HEK293 (cell line): ENCODE results near the gene APOL1.

Experiments
- ELK4 ChIP-seq: IDR thresholded peaks from 2 replicates; pipeline ENCODE4 v1.6.1; 2011; ENCODE audit warnings: mild to moderate bottlenecking, low read depth, low read length, borderline replicate concordance
- GLIS1 ChIP-seq: fragments of 450-650 bp; formaldehyde crosslinking; IDR thresholded peaks from 2 replicates; pipeline ENCODE4 v1.5.1; 2016; ENCODE audit warnings: missing biosample characterization, missing genetic modification characterization
- HOXA7 ChIP-seq: sonication (generic); formaldehyde crosslinking; IDR thresholded peaks from 2 replicates; pipeline ENCODE4 v1.8.1; 2022; ENCODE audit warnings: missing genetic modification reagents, borderline replicate concordance
- HOXC10 ChIP-seq: sonication (generic); formaldehyde crosslinking; IDR thresholded peaks from 2 replicates; pipeline ENCODE4 v1.8.1; 2023; ENCODE audit warnings: mild to moderate bottlenecking, missing genetic modification reagents
- MYNN ChIP-seq: fragments of 450-650 bp; formaldehyde crosslinking; IDR thresholded peaks from 2 replicates; pipeline ENCODE4 v1.5.1; 2016; ENCODE audit warnings: missing biosample characterization, missing genetic modification characterization, borderline replicate concordance
- OVOL3 ChIP-seq: fragments of 450-650 bp; formaldehyde crosslinking; IDR thresholded peaks from 2 replicates; pipeline ENCODE4 v1.5.1; 2016; ENCODE audit warnings: missing biosample characterization, missing genetic modification characterization
- REPIN1 ChIP-seq: fragments of 450-650 bp; formaldehyde crosslinking; IDR thresholded peaks from 2 replicates; pipeline ENCODE4 v1.5.1; 2017; ENCODE audit warnings: missing biosample characterization, missing genetic modification characterization, low read depth
- SETDB1 ChIP-seq: IDR thresholded peaks from one replicate; pipeline ENCODE4 v1.6.1; 2017; ENCODE audit warnings: mild to moderate bottlenecking, low read length, moderate library complexity, mixed read lengths; ENCODE audit not compliant: insufficient read length
- ZBTB1 ChIP-seq: fragments of 450-650 bp; formaldehyde crosslinking; IDR thresholded peaks from 2 replicates; pipeline ENCODE4 v1.5.1; 2016; ENCODE audit warnings: missing biosample characterization, missing genetic modification characterization
- ZBTB21 ChIP-seq: fragments of 450-650 bp; formaldehyde crosslinking; IDR thresholded peaks from 2 replicates; pipeline ENCODE4 v1.5.1; 2017; ENCODE audit warnings: missing biosample characterization, missing genetic modification characterization
- ZBTB7A ChIP-seq: fragments of 450-650 bp; formaldehyde crosslinking; IDR thresholded peaks from 2 replicates; pipeline ENCODE4 v1.5.1; 2016; ENCODE audit warnings: low read depth, missing biosample characterization, missing genetic modification characterization
- ZFHX2 ChIP-seq: fragments of 450-650 bp; formaldehyde crosslinking; conservative IDR thresholded peaks from 2 replicates; pipeline ENCODE4 v1.5.1; 2016; ENCODE audit warnings: missing biosample characterization, missing genetic modification characterization
- ZNF112 ChIP-seq: fragments of 450-650 bp; formaldehyde crosslinking; IDR thresholded peaks from 2 replicates; pipeline ENCODE4 v1.5.0; 2017; ENCODE audit warnings: missing biosample characterization, missing genetic modification characterization
- ZNF140 ChIP-seq: fragments of 450-650 bp; formaldehyde crosslinking; IDR thresholded peaks from 2 replicates; pipeline ENCODE4 v1.5.1; 2016; ENCODE audit warnings: missing biosample characterization, missing genetic modification characterization
- ZNF169 ChIP-seq: fragments of 450-650 bp; formaldehyde crosslinking; IDR thresholded peaks from 2 replicates; pipeline ENCODE4 v1.5.1; 2016; ENCODE audit warnings: missing biosample characterization, missing genetic modification characterization
- ZNF223 ChIP-seq: fragments of 450-650 bp; formaldehyde crosslinking; IDR thresholded peaks from 2 replicates; pipeline ENCODE4 v1.5.1; 2016; ENCODE audit warnings: missing biosample characterization, missing genetic modification characterization
- ZNF239 ChIP-seq: fragments of 450-650 bp; formaldehyde crosslinking; IDR thresholded peaks from 2 replicates; pipeline ENCODE4 v1.5.1; 2016; ENCODE audit warnings: missing biosample characterization, missing genetic modification characterization
- ZNF26 ChIP-seq: fragments of 450-650 bp; formaldehyde crosslinking; IDR thresholded peaks from 2 replicates; pipeline ENCODE4 v1.5.1; 2016; ENCODE audit warnings: missing biosample characterization, missing genetic modification characterization
- ZNF266 ChIP-seq: fragments of 450-650 bp; formaldehyde crosslinking; IDR thresholded peaks from 2 replicates; pipeline ENCODE4 v1.5.1; 2016; ENCODE audit warnings: missing biosample characterization, missing genetic modification characterization, low read depth
- ZNF292 ChIP-seq: fragments of 450-650 bp; formaldehyde crosslinking; IDR thresholded peaks from 2 replicates; pipeline ENCODE4 v1.5.1; 2016; ENCODE audit warnings: low read depth, missing biosample characterization, missing genetic modification characterization, borderline replicate concordance
- ZNF302 ChIP-seq: fragments of 450-650 bp; formaldehyde crosslinking; IDR thresholded peaks from 2 replicates; pipeline ENCODE4 v1.5.1; 2016; ENCODE audit warnings: missing biosample characterization, missing genetic modification characterization, low read depth
- ZNF350 ChIP-seq: fragments of 450-650 bp; formaldehyde crosslinking; IDR thresholded peaks from 2 replicates; pipeline ENCODE4 v1.5.0; 2017; ENCODE audit warnings: missing biosample characterization, mild to moderate bottlenecking, missing genetic modification characterization
- ZNF391 ChIP-seq: fragments of 450-650 bp; formaldehyde crosslinking; IDR thresholded peaks from 2 replicates; pipeline ENCODE4 v1.5.1; 2016; ENCODE audit warnings: low read depth, missing biosample characterization, missing genetic modification characterization, borderline replicate concordance
- ZNF48 ChIP-seq: fragments of 450-650 bp; formaldehyde crosslinking; IDR thresholded peaks from 2 replicates; pipeline ENCODE4 v1.5.1; 2016; ENCODE audit warnings: missing biosample characterization, missing genetic modification characterization
- ZNF501 ChIP-seq: fragments of 450-650 bp; formaldehyde crosslinking; IDR thresholded peaks from 2 replicates; pipeline ENCODE4 v1.5.1; 2016; ENCODE audit warnings: missing biosample characterization, missing genetic modification characterization
- ZNF544 ChIP-seq: fragments of 450-650 bp; formaldehyde crosslinking; IDR thresholded peaks from 2 replicates; pipeline ENCODE4 v1.5.0; 2017; ENCODE audit warnings: missing biosample characterization, missing genetic modification characterization
- ZNF555 ChIP-seq: fragments of 450-650 bp; formaldehyde crosslinking; conservative IDR thresholded peaks from 2 replicates; pipeline ENCODE4 v1.5.1; 2017; ENCODE audit warnings: missing biosample characterization, mild to moderate bottlenecking, missing genetic modification characterization, inconsistent platforms
- ZNF600 ChIP-seq: fragments of 450-650 bp; formaldehyde crosslinking; IDR thresholded peaks from 2 replicates; pipeline ENCODE4 v1.5.1; 2016; ENCODE audit warnings: missing biosample characterization, missing genetic modification characterization
- ZNF658 ChIP-seq: fragments of 450-650 bp; formaldehyde crosslinking; IDR thresholded peaks from 2 replicates; pipeline ENCODE4; 2016; ENCODE audit warnings: missing biosample characterization, missing genetic modification characterization
- ZNF677 ChIP-seq: fragments of 450-650 bp; IDR thresholded peaks from 2 replicates; pipeline ENCODE4 v1.5.0; 2018; ENCODE audit warnings: missing biosample characterization, mild to moderate bottlenecking, missing genetic modification characterization, moderate library complexity
- ZNF76 ChIP-seq: fragments of 450-650 bp; formaldehyde crosslinking; IDR thresholded peaks from 2 replicates; pipeline ENCODE4; 2016; ENCODE audit warnings: low read depth, missing biosample characterization, missing genetic modification characterization, borderline replicate concordance
- ZNF777 ChIP-seq: fragments of 450-650 bp; formaldehyde crosslinking; IDR thresholded peaks from 2 replicates; pipeline ENCODE4 v1.5.1; 2017; ENCODE audit warnings: missing biosample characterization, missing genetic modification characterization, borderline replicate concordance
- ZNF837 ChIP-seq: fragments of 450-650 bp; formaldehyde crosslinking; IDR thresholded peaks from 2 replicates; pipeline ENCODE4 v1.5.1; 2016; ENCODE audit warnings: missing biosample characterization, missing genetic modification characterization
- ZSCAN4 ChIP-seq: fragments of 450-650 bp; formaldehyde crosslinking; IDR thresholded peaks from 2 replicates; pipeline ENCODE4 v1.5.1; 2017; ENCODE audit warnings: missing biosample characterization, missing genetic modification characterization
- TF ChIP-seq, protein P1 (sequence below): fragments of 450-650 bp; formaldehyde crosslinking; optimal IDR thresholded peaks from 2 replicates; pipeline ENCODE3; 2016; ENCODE audit warnings: missing biosample characterization, mild to moderate bottlenecking, missing genetic modification characterization
- TF ChIP-seq, protein P2 (sequence below): fragments of 450-650 bp; formaldehyde crosslinking; IDR thresholded peaks from 2 replicates; pipeline ENCODE4 v1.5.1; 2016; ENCODE audit warnings: missing biosample characterization, missing genetic modification characterization

The APOL1 gene

DNA sequence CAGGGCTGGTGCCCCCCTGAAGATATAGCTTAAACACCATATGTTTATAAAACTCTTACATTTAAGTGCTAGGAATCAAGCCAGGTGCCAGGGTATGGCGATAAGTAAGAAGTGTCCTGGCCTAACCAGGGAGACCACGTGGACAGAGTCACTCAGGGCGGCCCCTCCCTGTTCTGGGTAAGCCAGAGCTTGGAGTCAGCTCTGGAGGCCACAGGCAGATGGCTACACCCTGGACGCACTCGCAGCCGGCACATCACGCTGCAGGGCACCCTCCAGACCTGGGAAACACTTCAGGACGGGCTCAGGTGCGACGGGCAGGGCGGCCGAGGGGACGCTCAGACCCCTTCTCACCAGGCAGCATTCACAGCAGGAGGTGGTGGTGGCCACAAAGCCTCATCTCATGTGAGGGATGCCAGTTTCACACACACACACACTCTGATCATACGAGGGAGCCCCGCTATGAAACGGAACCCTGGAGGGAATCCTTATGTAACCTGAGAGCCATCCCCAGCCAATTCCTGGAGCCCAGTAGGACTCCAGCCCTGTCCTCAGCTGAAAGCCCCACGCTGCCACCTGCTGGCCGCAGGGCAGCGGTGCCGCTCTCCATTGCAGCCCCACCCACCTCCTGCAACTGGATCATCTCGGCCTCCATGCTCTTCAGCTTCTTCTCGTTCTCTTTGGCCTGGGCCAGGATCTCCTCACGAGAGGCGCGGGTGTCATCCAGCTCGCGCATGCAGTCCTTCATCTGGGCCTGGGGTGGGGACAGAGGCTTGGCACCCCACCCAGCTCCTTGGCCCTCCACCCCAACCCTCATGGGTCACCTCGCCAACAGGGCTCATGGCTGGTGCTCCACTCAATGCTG lies 33.4 kb downstream of the APOL1 start (continued):
- no peak for TF ChIP-seq ZNF292 (tag by site-specific recombination)
- no peak for TF ChIP-seq ZNF223
- no peak for TF ChIP-seq OVOL3 (tag by site-specific recombination)
- TF ChIP-seq ZNF26 (tag by site-specific recombination) = no peak
- TF ChIP-seq SETDB1 = no peak
- no peak for TF ChIP-seq ZNF600 (tag by site-specific recombination)
- TF ChIP-seq ZNF140 (tag by site-specific recombination) = no peak
- TF ChIP-seq ZBTB7A (tag by site-specific recombination) = no peak
- no peak for TF ChIP-seq ZNF112 (tag by site-specific recombination)
- TF ChIP-seq ZNF544 (tag by site-specific recombination) = no peak
- no peak for TF ChIP-seq ZNF169
- TF ChIP-seq ZNF391 = no peak
- no peak for TF ChIP-seq ZSCAN4 (tag by site-specific recombination)
- no peak for TF ChIP-seq ZNF302
- peak; percentile 35; the same call in 1 of the 2 replicates for TF ChIP-seq ZFHX2 (tag by site-specific recombination)
- no peak for TF ChIP-seq ZNF777 (tag by site-specific recombination)
- no peak for TF ChIP-seq REPIN1 (tag by site-specific recombination)
- 0 out of 2 replicates have a peak, but pooled peaks have one; percentile 10 for TF ChIP-seq ZNF76 (tag by site-specific recombination)
- TF ChIP-seq ZBTB1 (tag by site-specific recombination) = no peak
- no peak for TF ChIP-seq ZNF266 (tag by site-specific recombination)
- TF ChIP-seq ZNF48 (tag by site-specific recombination) = no peak
- TF ChIP-seq, protein P1, sequence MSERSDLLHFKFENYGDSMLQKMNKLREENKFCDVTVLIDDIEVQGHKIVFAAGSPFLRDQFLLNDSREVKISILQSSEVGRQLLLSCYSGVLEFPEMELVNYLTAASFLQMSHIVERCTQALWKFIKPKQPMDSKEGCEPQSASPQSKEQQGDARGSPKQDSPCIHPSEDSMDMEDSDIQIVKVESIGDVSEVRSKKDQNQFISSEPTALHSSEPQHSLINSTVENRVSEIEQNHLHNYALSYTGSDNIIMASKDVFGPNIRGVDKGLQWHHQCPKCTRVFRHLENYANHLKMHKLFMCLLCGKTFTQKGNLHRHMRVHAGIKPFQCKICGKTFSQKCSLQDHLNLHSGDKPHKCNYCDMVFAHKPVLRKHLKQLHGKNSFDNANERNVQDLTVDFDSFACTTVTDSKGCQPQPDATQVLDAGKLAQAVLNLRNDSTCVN (tag by site-specific recombination) = no peak
- no peak for TF ChIP-seq ZNF658 (tag by site-specific recombination)
- TF ChIP-seq ZNF501 (tag by site-specific recombination) = no peak
- TF ChIP-seq ZBTB21 (tag by site-specific recombination) = no peak
- TF ChIP-seq ZNF350 = no peak
- no peak for TF ChIP-seq HOXA7 (CRISPR knock-in tag)
- no peak for TF ChIP-seq ZNF677
- TF ChIP-seq HOXC10 (CRISPR knock-in tag) = no peak
- TF ChIP-seq ELK4 = no peak
- no peak for TF ChIP-seq ZNF837
- TF ChIP-seq, protein P2, sequence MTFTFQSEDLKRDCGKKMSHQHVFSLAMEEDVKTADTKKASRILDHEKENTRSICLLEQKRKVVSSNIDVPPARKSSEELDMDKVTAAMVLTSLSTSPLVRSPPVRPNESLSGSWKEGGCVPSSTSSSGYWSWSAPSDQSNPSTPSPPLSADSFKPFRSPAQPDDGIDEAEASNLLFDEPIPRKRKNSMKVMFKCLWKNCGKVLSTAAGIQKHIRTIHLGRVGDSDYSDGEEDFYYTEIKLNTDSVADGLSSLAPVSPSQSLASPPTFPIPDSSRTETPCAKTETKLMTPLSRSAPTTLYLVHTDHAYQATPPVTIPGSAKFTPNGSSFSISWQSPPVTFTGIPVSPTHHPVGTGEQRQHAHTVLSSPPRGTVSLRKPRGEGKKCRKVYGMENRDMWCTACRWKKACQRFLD (tag by site-specific recombination) = no peak
- TF ChIP-seq ZNF555 = no peak
- no peak for TF ChIP-seq ZNF239 (tag by site-specific recombination)
- TF ChIP-seq MYNN (tag by site-specific recombination) = no peak
- TF ChIP-seq GLIS1 = peak; percentile 43; the same call in 1 of the 2 replicates
